CD4-positive, alpha-beta T cell (primary cell): ENCODE results near the gene TMEM33. TPM values are rescaled to one million over a fixed set of nuclear protein-coding genes. Genes with fewer than 3 reads are reported as not detected.

ENCODE experiments used
- ATAC-seq: fragments of 200-7000 bp; cut with Tn5 transposase; one replicate; pipeline ENCODE4 v1.10.0; 2022; ENCODE audit warnings: mild to moderate bottlenecking; ENCODE audit not compliant: poor library complexity
- CTCF ChIA-PET: fragments of 350-600 bp; sonication (Branson Sonifier 250); formaldehyde crosslinking; loops from one replicate; lab custom pipeline; 2021; ENCODE audit warnings: antibody characterized with exemption, inconsistent platforms; lab: Charles Lee
- POLR2A ChIA-PET: fragments of 350-600 bp; sonication (Branson Sonifier 250); formaldehyde crosslinking; loops from one replicate; lab custom pipeline; 2021; ENCODE audit warnings: antibody characterized with exemption, inconsistent platforms; lab: Charles Lee
- DNase-seq, 14 experiments: peaks; one replicate each; pipeline ENCODE4 v3.0.0-alpha.2; 2013 to 2020; ENCODE audit warnings: mixed read lengths in 2 of 14
- H3K27ac ChIP-seq, 2 donors: one replicate each; pipeline versions ENCODE4 v1.5.1 to v1.7.0; 2013; ENCODE audit warnings: low read length in 2 of 2, low read depth in 1 of 2, mild to moderate bottlenecking in 1 of 2
- H3K27me3 ChIP-seq, 2 experiments: 1 replicate in 1 of 2; 2 replicates in 1 of 2; pipeline versions ENCODE4 v1.6.1 to v1.7.0; 2013; ENCODE audit warnings: low read length in 2 of 2, control low read depth in 1 of 2, mild to moderate bottlenecking in 1 of 2, moderate library complexity in 1 of 2; ENCODE audit not compliant: insufficient read depth in 2 of 2, control insufficient read depth in 1 of 2
- H3K36me3 ChIP-seq: one replicate; pipeline ENCODE4 v1.6.1; 2013; ENCODE audit warnings: low read length, control low read depth; ENCODE audit not compliant: insufficient read depth
- H3K4me1 ChIP-seq: one replicate; pipeline ENCODE4 v1.6.1; 2013; ENCODE audit warnings: low read length, control low read depth; ENCODE audit not compliant: insufficient read depth
- H3K4me3 ChIP-seq: one replicate; pipeline ENCODE4 v1.5.1; 2013; ENCODE audit warnings: mild to moderate bottlenecking, low read length, moderate library complexity
- H3K9me3 ChIP-seq, 2 experiments: 1 replicate in 1 of 2; 2 replicates in 1 of 2; pipeline versions ENCODE4 v1.6.1 to v1.7.0; 2013; ENCODE audit warnings: low read length in 2 of 2, mild to moderate bottlenecking in 2 of 2, control low read depth in 1 of 2, moderate library complexity in 1 of 2; ENCODE audit not compliant: control insufficient read depth in 1 of 2, insufficient read depth in 1 of 2
- H3K27ac Mint-ChIP-seq: one replicate; pipeline ENCODE4 v1.8.0; 2020; ENCODE audit warnings: mixed read lengths
- H3K27me3 Mint-ChIP-seq: one replicate; pipeline ENCODE4 v1.8.0; 2021; ENCODE audit warnings: mixed read lengths
- H3K36me3 Mint-ChIP-seq: one replicate; pipeline ENCODE4 v1.8.0; 2021; ENCODE audit warnings: low read depth, mixed read lengths
- H3K4me1 Mint-ChIP-seq: one replicate; pipeline ENCODE4 v1.8.0; 2021; ENCODE audit warnings: low read depth, mixed read lengths
- H3K4me3 Mint-ChIP-seq: one replicate; pipeline ENCODE4 v1.8.0; 2020; ENCODE audit warnings: mild to moderate bottlenecking, mixed read lengths
- H3K9me3 Mint-ChIP-seq: one replicate; pipeline ENCODE4 v1.8.0; 2020; ENCODE audit warnings: mixed read lengths
- CTCF ChIP-seq: fragments of 200-600 bp; IDR thresholded peaks from one replicate; pipeline ENCODE4 v1.8.0; 2022; ENCODE audit warnings: antibody characterized with exemption, mild to moderate bottlenecking
- intact Hi-C, 2 experiments: fragments of 100-400 bp; cut with DNase I in 1 of 2; cut with micrococcal nuclease in 1 of 2; formaldehyde crosslinking; loops; one replicate each; pipeline versions ENCODE4 v1.15.1 to v1.9.0; 2023 to 2025; cut with DNase I, micrococcal nuclease
- total RNA-seq, 174 experiments: library from RNA in 2 of 174; stranded (reverse) in 2 of 174; gene quantifications; one replicate each; pipeline ENCODE4 v1.2.3 and lab custom pipeline; 2021 to 2026

Gene TMEM33
- total RNA-seq, 2 experiments from 2014 or later, result 18.0 to 19.7 TPM

- no peak for ATAC-seq
- CTCF ChIA-PET, result interaction anchor here (0.7 kb wide), 2 partner anchors 11 to 16 kb away, joined by 3 to 4 read pairs; no protein-coding TSS in a partner anchor
- H3K27me3 ChIP-seq, result no peaks in the 10 kb centered on the region
- no peaks in the 10 kb centered on the region for H3K36me3 ChIP-seq
- Mint-ChIP-seq H3K27ac (peak overlapping the region; percentile 44), H3K4me1 (peaks cover 61% of the 10 kb centered on the region), H3K9me3 (no peaks in the 10 kb centered on the region), H3K27me3 (no peaks in the 10 kb centered on the region), H3K4me3 (peak overlapping the region; percentile 48), H3K36me3 (peaks cover 35% of the 10 kb centered on the region)
- intact Hi-C loops, result no loop called here
- H3K4me1 ChIP-seq, result peaks cover 22% of the 10 kb centered on the region
- no peaks in the 10 kb centered on the region for H3K9me3 ChIP-seq
- DNase-seq, result peak in 2 of 14 experiments; percentile 2 to 22
- POLR2A ChIA-PET, result no interaction called here
- no peak overlapping the region for H3K4me3 ChIP-seq
- no peak overlapping the region for H3K27ac ChIP-seq
- TF ChIP-seq CTCF, result no peak
Measured at GRCh38 chr4:41994461-41994985, 59.3 kb downstream of the TMEM33 start.

DNA sequence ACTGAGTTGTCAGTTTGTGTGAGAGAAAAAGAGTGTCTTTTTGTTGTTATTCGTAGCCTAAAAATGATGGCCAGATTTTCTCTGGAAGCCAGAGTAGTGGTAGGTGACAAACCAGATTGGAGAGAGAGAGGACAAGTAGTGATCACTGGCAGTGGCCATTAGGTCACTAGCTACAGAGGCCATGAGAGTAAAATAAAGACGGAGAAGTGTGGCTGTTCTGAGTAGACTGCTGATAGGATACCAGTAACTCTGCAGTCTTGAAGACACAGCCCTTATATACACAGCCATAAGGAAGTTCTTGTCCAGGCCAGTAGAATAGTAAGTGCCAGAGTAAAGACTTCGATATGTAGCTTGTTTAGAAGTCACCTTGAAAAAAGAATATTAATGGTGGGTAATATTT lies 62.8 kb downstream of the TMEM33 start:
- intact Hi-C loops, result no loop called here
- no peak for DNase-seq
- Mint-ChIP-seq H3K4me1 (peaks cover 63% of the 10 kb centered on the region), H3K27ac (no peak overlapping the region), H3K4me3 (no peak overlapping the region), H3K9me3 (no peaks in the 10 kb centered on the region), H3K36me3 (peaks cover 44% of the 10 kb centered on the region), H3K27me3 (no peaks in the 10 kb centered on the region)
- ChIA-PET POLR2A (no interaction called here), CTCF (no interaction called here)
- ATAC-seq, result no peak
- no peak for TF ChIP-seq CTCF
- Histone ChIP-seq H3K4me1 (no peaks in the 10 kb centered on the region), H3K9me3 (no peaks in the 10 kb centered on the region), H3K4me3 (no peak overlapping the region), H3K27me3 (no peaks in the 10 kb centered on the region), H3K27ac (no peak overlapping the region), H3K36me3 (peaks cover 4% of the 10 kb centered on the region)

GRCh38 chr4:41999321-41999720 lies 64.1 kb downstream of the TMEM33 start:
- TF ChIP-seq CTCF, result no peak
- no peak overlapping the region for H3K4me3 ChIP-seq
- intact Hi-C loops, result no loop called here
- ATAC-seq (no peak), DNase-seq (no peak)
- Mint-ChIP-seq H3K36me3 (peaks cover 57% of the 10 kb centered on the region), H3K27ac (no peak overlapping the region), H3K9me3 (no peaks in the 10 kb centered on the region), H3K27me3 (no peaks in the 10 kb centered on the region), H3K4me3 (no peak overlapping the region), H3K4me1 (peaks cover 72% of the 10 kb centered on the region)
- no peak overlapping the region for H3K27ac ChIP-seq
- ChIA-PET POLR2A (no interaction called here), CTCF (no interaction called here)
- no peaks in the 10 kb centered on the region for H3K27me3 ChIP-seq
- peaks cover 7% of the 10 kb centered on the region for H3K36me3 ChIP-seq
- no peaks in the 10 kb centered on the region for H3K9me3 ChIP-seq
- H3K4me1 ChIP-seq, result no peaks in the 10 kb centered on the region
